Rectal smooth muscle tissue (tissue), 1 donor: ENCODE data around the gene IGF2.

ENCODE experiments used
- H3K27ac ChIP-seq: one replicate; pipeline ENCODE4 v1.7.0; 2013; ENCODE audit warnings: low read depth, low read length, inconsistent platforms
- H3K27me3 ChIP-seq: one replicate; pipeline ENCODE4 v1.7.0; 2013; ENCODE audit warnings: low read length; ENCODE audit not compliant: control insufficient read depth, insufficient read depth
- H3K36me3 ChIP-seq: one replicate; pipeline ENCODE4 v1.7.0; 2013; ENCODE audit warnings: low read length; ENCODE audit not compliant: control insufficient read depth, insufficient read depth
- H3K4me1 ChIP-seq: one replicate; pipeline ENCODE4 v1.7.0; 2013; ENCODE audit warnings: low read length; ENCODE audit not compliant: control insufficient read depth, insufficient read depth
- H3K4me3 ChIP-seq: one replicate; pipeline ENCODE4 v1.7.0; 2013; ENCODE audit warnings: low read length
- H3K9ac ChIP-seq: one replicate; pipeline ENCODE4 v1.7.0; 2013; ENCODE audit warnings: low read length

IGF2 gene

GRCh38 chr11:2139123-2139521 lies at the start of gene IGF2:
TSS of gene IGF2 (minus strand) at chr11:2139389. CDS start at chr11:2135523, 3,866 bp downstream.
- Histone ChIP-seq H3K9ac (no peak within 1 kb of the TSS), H3K36me3 (no peaks in the 10 kb centered on the region), H3K4me1 (no peaks in the 10 kb centered on the region), H3K4me3 (peak within 1 kb of the TSS; percentile 46), H3K27ac (no peak within 1 kb of the TSS), H3K27me3 (peaks cover 25% of the 10 kb centered on the region)

DNA sequence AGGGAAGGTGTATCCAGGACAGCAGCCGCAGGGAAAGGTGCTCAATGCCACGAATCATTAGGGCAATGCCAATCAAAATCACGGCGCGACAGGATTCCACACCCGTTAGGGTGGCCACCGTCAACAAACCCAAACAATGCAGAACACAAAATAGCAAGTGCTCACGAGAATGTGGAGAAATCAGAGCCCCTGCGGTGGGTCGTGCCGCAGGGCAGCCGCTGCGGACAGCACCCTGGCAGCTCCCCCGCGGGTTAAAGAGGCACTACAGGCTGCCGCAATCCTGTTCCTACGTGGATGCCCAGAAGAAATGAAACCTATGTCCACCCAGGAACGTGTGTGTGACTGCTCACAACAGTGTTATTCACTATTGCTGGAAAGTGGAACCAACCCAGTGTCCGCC lies 49.6 kb upstream of the IGF2 start:
- no peak overlapping the region for H3K4me3 ChIP-seq
- no peak overlapping the region for H3K27ac ChIP-seq

DNA sequence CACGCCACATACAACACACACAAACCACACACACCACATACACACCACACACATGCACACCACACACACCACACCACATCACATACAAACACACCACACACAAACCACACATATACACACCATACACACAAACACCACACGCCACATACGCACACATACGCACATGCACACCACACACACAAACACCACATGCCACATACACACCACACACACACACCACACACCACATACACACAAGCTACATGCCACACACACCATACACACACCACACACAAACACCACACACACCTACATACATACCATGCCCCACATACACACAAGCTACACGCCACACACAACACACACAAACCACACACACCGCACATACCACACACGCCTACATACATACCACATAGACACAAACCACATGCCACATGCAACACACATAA lies 48.1 kb upstream of the IGF2 start:
- H3K4me3 ChIP-seq: no peak overlapping the region
- H3K36me3 ChIP-seq: no peaks in the 10 kb centered on the region
- peaks cover 13% of the 10 kb centered on the region for H3K27me3 ChIP-seq
- H3K9ac ChIP-seq: no peak overlapping the region
- H3K27ac ChIP-seq: no peak overlapping the region
- no peaks in the 10 kb centered on the region for H3K4me1 ChIP-seq

More for the DNA sequence above, 49.6 kb upstream of the IGF2 start:
- Histone ChIP-seq H3K4me1 (no peaks in the 10 kb centered on the region), H3K27me3 (peaks cover 13% of the 10 kb centered on the region), H3K36me3 (no peaks in the 10 kb centered on the region), H3K9ac (no peak overlapping the region)

DNA sequence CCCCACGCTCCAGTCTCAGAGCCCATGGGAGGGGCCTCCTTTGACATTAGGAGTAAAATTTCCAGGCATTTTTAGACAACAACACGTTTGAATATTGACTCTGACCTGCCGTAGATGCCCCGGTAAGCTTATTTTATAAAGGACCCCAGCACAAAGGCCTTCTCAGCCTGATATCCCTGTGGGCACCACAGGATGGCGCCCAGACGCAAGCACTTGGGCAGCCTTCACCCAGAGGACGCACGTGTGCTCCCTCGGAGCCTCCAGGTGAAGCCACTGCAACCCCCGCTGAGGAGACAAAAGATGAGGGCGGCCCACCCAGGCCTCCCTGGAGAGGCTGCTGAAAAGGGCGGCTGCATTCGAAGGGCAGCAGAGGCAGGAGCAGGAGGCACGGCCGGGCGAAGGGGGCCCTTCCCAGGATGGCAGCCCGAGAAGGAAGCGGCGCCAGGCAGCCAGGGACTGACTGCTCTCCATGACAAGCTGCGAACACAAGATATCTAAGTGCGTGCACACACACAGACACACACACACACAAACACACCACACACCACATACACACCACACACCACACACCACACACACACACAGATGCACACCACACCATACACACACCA lies 47.6 kb upstream of the IGF2 start:
- no peak overlapping the region for H3K27ac ChIP-seq
- H3K36me3 ChIP-seq: no peaks in the 10 kb centered on the region
- H3K4me3 ChIP-seq: no peak overlapping the region
- peaks cover 13% of the 10 kb centered on the region for H3K27me3 ChIP-seq
- no peak overlapping the region for H3K9ac ChIP-seq
- H3K4me1 ChIP-seq: no peaks in the 10 kb centered on the region

- Histone ChIP-seq H3K4me3 (no peak overlapping the region), H3K27me3 (peaks cover 11% of the 10 kb centered on the region), H3K36me3 (no peaks in the 10 kb centered on the region), H3K4me1 (no peaks in the 10 kb centered on the region), H3K27ac (no peak overlapping the region), H3K9ac (no peak overlapping the region)
Observed at GRCh38 chr11:2185324-2186085, 46.3 kb upstream of the IGF2 start.

- Histone ChIP-seq H3K36me3 (no peaks in the 10 kb centered on the region), H3K27ac (no peak overlapping the region), H3K27me3 (peaks cover 9% of the 10 kb centered on the region)
Observed at GRCh38 chr11:2182692-2183474, 43.7 kb upstream of the IGF2 start.

GRCh38 chr11:2182075-2182474 lies 42.9 kb upstream of the IGF2 start:
- Histone ChIP-seq H3K9ac (no peak overlapping the region), H3K4me1 (no peaks in the 10 kb centered on the region), H3K27ac (no peak overlapping the region), H3K36me3 (no peaks in the 10 kb centered on the region), H3K4me3 (no peak overlapping the region), H3K27me3 (peaks cover 9% of the 10 kb centered on the region)

More at GRCh38 chr11:2182692-2183474, 43.7 kb upstream of the IGF2 start:
- Histone ChIP-seq H3K4me1 (no peaks in the 10 kb centered on the region), H3K9ac (no peak overlapping the region), H3K4me3 (no peak overlapping the region)

GRCh38 chr11:2180789-2181370 lies 41.7 kb upstream of the IGF2 start:
- H3K9ac ChIP-seq: no peak overlapping the region
- H3K4me3 ChIP-seq: no peak overlapping the region
- H3K27me3 ChIP-seq: peaks cover 5% of the 10 kb centered on the region
- no peaks in the 10 kb centered on the region for H3K4me1 ChIP-seq
- no peak overlapping the region for H3K27ac ChIP-seq
- no peaks in the 10 kb centered on the region for H3K36me3 ChIP-seq

GRCh38 chr11:2180347-2180746 lies 41.2 kb upstream of the IGF2 start:
- H3K4me3 ChIP-seq: no peak overlapping the region
- no peaks in the 10 kb centered on the region for H3K36me3 ChIP-seq
- H3K9ac ChIP-seq: no peak overlapping the region
- H3K4me1 ChIP-seq: no peaks in the 10 kb centered on the region
- H3K27me3 ChIP-seq: peaks cover 2% of the 10 kb centered on the region
- H3K27ac ChIP-seq: no peak overlapping the region

- no peaks in the 10 kb centered on the region for H3K27me3 ChIP-seq
- no peaks in the 10 kb centered on the region for H3K36me3 ChIP-seq
- H3K27ac ChIP-seq: no peak overlapping the region
- no peaks in the 10 kb centered on the region for H3K4me1 ChIP-seq
- H3K4me3 ChIP-seq: no peak overlapping the region
- H3K9ac ChIP-seq: no peak overlapping the region
Observed at GRCh38 chr11:2179516-2179915, 40.3 kb upstream of the IGF2 start.

DNA sequence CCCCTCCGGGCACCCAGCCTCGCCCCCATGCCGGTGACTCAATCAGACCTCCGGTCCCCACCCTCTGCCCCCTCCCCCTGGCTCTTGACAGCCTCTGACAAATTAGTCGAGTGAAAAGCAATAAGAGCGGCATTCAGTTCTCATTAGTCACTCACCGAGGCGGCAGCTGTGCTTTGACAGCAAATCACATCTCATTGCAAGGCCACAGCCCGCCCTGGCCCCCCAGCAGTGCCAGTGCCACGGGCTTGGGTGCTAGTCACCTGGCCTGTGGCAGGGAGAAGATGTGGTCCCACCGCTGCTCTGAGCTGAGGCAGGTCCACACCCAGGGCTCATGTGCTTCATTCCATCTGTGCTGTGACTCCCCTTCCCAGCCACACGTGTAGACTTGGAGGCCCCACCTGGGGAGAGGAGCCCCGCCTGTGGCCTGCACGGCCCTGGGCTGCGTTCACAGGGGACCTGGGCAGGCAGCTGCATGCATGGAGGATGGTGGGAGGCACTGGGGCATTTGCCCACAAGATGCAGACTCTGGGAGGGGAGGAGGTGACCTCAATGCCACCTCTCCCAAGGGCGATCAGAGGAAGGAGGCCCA lies 39.8 kb upstream of the IGF2 start:
- Histone ChIP-seq H3K4me3 (no peak overlapping the region), H3K9ac (no peak overlapping the region), H3K4me1 (no peaks in the 10 kb centered on the region), H3K27me3 (no peaks in the 10 kb centered on the region), H3K36me3 (no peaks in the 10 kb centered on the region), H3K27ac (no peak overlapping the region)
